Adrenal gland (tissue), 12 donors: ENCODE results near the gene SDK2. TPM values are rescaled to one million over a fixed set of nuclear protein-coding genes. Genes with fewer than 3 reads are reported as not detected.

Source experiments
- DNase-seq, 7 donors: peaks; one replicate each; pipeline ENCODE4 v3.0.0-alpha.2; 2019 to 2020
- H3K27ac ChIP-seq, 5 donors: fragments of 200-600 bp; sonication (generic) in 4 of 5; 1 replicate in 3 of 5; 2 replicates in 2 of 5; pipeline versions ENCODE4 v1.5.1 to v1.8.0; 2016 to 2020; ENCODE audit warnings: mild to moderate bottlenecking in 1 of 5
- H3K27me3 ChIP-seq: fragments of 200-600 bp; 2 replicates; pipeline ENCODE4 v1.8.0; 2021
- H3K36me3 ChIP-seq, 2 donors: fragments of 200-600 bp; replicated peaks in 1 of 2; 1 replicate in 1 of 2; 2 replicates in 1 of 2; pipeline versions ENCODE4 v1.5.1 to v1.8.0; 2018 to 2022
- H3K4me1 ChIP-seq, 2 donors: fragments of 200-600 bp; replicated peaks in 1 of 2; 1 replicate in 1 of 2; 2 replicates in 1 of 2; pipeline versions ENCODE4 v1.5.1 to v1.8.0; 2018 to 2021
- H3K4me3 ChIP-seq, 4 donors: fragments of 200-600 bp; sonication (generic) in 3 of 4; one replicate each; pipeline ENCODE4 v1.5.1; 2016 to 2018
- H3K9me3 ChIP-seq, 3 donors: fragments of 200-600 bp; sonication (generic) in 1 of 3; replicated peaks in 1 of 3; 1 replicate in 2 of 3; 2 replicates in 1 of 3; pipeline versions ENCODE4 v1.5.1 to v1.8.0; 2016 to 2021
- POLR2A ChIP-seq, 2 donors: fragments of 450-650 bp; IDR thresholded peaks; one replicate each; pipeline ENCODE4 v1.6.1; 2017; ENCODE audit warnings: antibody characterized with exemption in 2 of 2, mild to moderate bottlenecking in 2 of 2, moderate library complexity in 1 of 2
- WGBS, 4 donors: extraction: QIAGEN DNeasy Blood & Tissue Kit in 2 of 4; methylation state at CpG; one replicate each; pipeline versions ENCODE4 v1.1.5 to v1.1.7; 2013 to 2017; 5-methylcytosine and 5-hydroxymethylcytosine counted together
- intact Hi-C, 2 donors: fragments of 100-400 bp; cut with DNase I; formaldehyde crosslinking; loops; one replicate each; pipeline versions ENCODE4 v1.14.1 to v1.15.0; 2022 to 2023
- polyA plus RNA-seq, 3 donors: library from polyadenylated mRNA; stranded (reverse); fragments of 200-250 nt in 2 of 3; fragments of 350-450 nt in 1 of 3; fragmentation: Illumina TruSeq in 1 of 3; extraction: RNeasy Lipid Tissue Mini Kit (QIAGEN cat#74804) in 1 of 3; gene quantifications; one replicate each; pipeline ENCODE4 v1.2.3, GENCODE V29; 2013 to 2014
- total RNA-seq, 9 donors: library from RNA; depleted of rRNA in 4 of 9; stranded (reverse); fragments of >200 nt in 4 of 9; fragments of 120-200 nt in 1 of 9; fragmentation: NEBNext Ultra II Directional in 1 of 9; extraction: Animal tissue kit (Norgen Biotek cat#: 25700) in 1 of 9; gene quantifications; one replicate each; pipeline versions ENCODE4 v1.1.0 to v1.2.4, GENCODE V29; 2013 to 2023
- TF ChIP-seq, protein P1 (sequence below), 6 experiments: fragments of 450-650 bp in 4 of 6; fragments of 200-600 bp in 2 of 6; sonication (generic) in 1 of 6; IDR thresholded peaks; 1 replicate in 5 of 6; 2 replicates in 1 of 6; pipeline versions ENCODE4 v1.5.1 to v1.8.0; 2016 to 2021; ENCODE audit warnings: antibody characterized with exemption in 6 of 6, mild to moderate bottlenecking in 2 of 6, moderate library complexity in 1 of 6
- donor health status: healthy with polysubstance abuse.
- donor health status: Bipolar disorder and iron deficiency.
- donor health status: DM: yes; HTN: yes; CAD: no.
- donor health status: DM: no; HTN: no; CAD: no.
- donor health status: DM: no; HTN: no; CAD: no.
- donor health status: DM: yes; HTN: yes; CAD: no.

The SDK2 gene
- total and polyA plus RNA-seq, 12 donors = 0.27 to 2.1 (median 0.84) TPM

DNA sequence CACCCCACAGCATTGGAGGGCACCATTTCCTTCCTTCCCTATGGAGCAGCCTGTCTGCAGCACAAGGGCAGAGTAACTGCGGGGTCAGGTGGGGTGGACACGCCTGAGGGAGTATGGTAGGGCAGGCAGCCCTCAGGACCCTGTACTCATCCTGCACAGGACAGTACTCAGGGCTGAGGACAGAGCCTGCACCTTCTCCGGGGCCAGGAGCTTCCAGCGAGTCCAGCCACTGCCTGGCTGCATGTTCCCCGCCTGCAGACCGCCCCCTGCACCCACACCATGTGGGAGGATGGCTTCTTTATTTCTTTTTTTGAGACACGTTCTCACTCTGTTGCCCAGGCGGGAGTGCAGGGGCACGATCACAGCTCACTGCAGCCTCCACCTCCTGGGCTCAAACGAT, 284.9 kb downstream of the SDK2 start:
- intact Hi-C loops = no loop called here
- no peak for DNase-seq
- H3K27me3 ChIP-seq = no peaks in the 10 kb centered on the region
- no peak overlapping the region for H3K4me3 ChIP-seq
- no peaks in the 10 kb centered on the region for H3K36me3 ChIP-seq
- 61 to 87% (median 82%) methylated on average over 7 to 10 of the region's 10 CpGs for WGBS, 4 donors
- no peak for TF ChIP-seq POLR2A (IDR thresholded peaks at IDR 0.05)
- TF ChIP-seq, protein P1, sequence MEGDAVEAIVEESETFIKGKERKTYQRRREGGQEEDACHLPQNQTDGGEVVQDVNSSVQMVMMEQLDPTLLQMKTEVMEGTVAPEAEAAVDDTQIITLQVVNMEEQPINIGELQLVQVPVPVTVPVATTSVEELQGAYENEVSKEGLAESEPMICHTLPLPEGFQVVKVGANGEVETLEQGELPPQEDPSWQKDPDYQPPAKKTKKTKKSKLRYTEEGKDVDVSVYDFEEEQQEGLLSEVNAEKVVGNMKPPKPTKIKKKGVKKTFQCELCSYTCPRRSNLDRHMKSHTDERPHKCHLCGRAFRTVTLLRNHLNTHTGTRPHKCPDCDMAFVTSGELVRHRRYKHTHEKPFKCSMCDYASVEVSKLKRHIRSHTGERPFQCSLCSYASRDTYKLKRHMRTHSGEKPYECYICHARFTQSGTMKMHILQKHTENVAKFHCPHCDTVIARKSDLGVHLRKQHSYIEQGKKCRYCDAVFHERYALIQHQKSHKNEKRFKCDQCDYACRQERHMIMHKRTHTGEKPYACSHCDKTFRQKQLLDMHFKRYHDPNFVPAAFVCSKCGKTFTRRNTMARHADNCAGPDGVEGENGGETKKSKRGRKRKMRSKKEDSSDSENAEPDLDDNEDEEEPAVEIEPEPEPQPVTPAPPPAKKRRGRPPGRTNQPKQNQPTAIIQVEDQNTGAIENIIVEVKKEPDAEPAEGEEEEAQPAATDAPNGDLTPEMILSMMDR (IDR thresholded peaks at IDR 0.05) = no peak
- H3K9me3 ChIP-seq = no peaks in the 10 kb centered on the region
- H3K27ac ChIP-seq = peak overlapping the region in 1 of 5 donors; percentile 69
- H3K4me1 ChIP-seq = peaks cover 0 to 10% of the 10 kb centered on the region in 2 donors

- Histone ChIP-seq H3K36me3 (no peaks in the 10 kb centered on the region), H3K4me3 (no peak overlapping the region), H3K4me1 (peaks cover 0 to 10% of the 10 kb centered on the region in 2 donors), H3K27ac (peak overlapping the region in 1 of 5 donors; percentile 69), H3K27me3 (no peaks in the 10 kb centered on the region), H3K9me3 (no peaks in the 10 kb centered on the region)
- WGBS, 4 donors = 86 to 98% (median 90%) methylated on average over 8 to 9 of the region's 9 CpGs
- intact Hi-C loops = no loop called here
- no peak for DNase-seq
- TF ChIP-seq, protein P1 (IDR thresholded peaks at IDR 0.05) = no peak
- no peak for TF ChIP-seq POLR2A (IDR thresholded peaks at IDR 0.05)
Measured at GRCh38 chr17:73358668-73359067, 285.6 kb downstream of the SDK2 start.

GRCh38 chr17:73357981-73358380, 286.3 kb downstream of the SDK2 start:
- H3K27ac ChIP-seq = peak overlapping the region in 1 of 5 donors; percentile 69
- 90 to 91% (median 91%) methylated on average over 13 to 19 of the region's 19 CpGs; no CpG with 5 or more reads in 1 of the 4 donors for WGBS, 4 donors
- H3K27me3 ChIP-seq = no peaks in the 10 kb centered on the region
- peaks cover 0 to 10% of the 10 kb centered on the region in 2 donors for H3K4me1 ChIP-seq
- intact Hi-C loops = no loop called here
- no peak overlapping the region for H3K4me3 ChIP-seq
- no peaks in the 10 kb centered on the region for H3K9me3 ChIP-seq
- H3K36me3 ChIP-seq = no peaks in the 10 kb centered on the region
- DNase-seq = no peak
- TF ChIP-seq, protein P1 (IDR thresholded peaks at IDR 0.05) = no peak

DNA sequence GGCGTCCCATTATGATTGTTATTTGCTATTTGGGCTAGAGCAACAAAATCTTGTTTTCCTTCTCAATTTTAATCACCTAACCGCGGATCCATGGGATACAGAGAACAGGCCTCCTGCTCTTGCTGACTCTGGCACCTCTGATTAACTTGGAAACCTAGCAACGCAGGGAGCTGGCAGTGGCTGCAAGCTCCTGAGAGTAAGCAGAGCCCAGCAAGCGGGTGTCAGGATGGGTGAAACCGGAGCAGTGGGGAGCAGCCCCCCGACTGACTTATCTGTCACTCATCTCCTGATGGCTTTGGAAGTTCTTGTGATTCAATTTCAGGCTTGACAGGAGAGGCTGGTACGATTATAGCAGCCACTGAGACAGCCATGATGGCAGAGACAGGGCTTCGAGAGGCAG, 286.9 kb downstream of the SDK2 start:
- peaks cover 0 to 10% of the 10 kb centered on the region in 2 donors for H3K4me1 ChIP-seq
- DNase-seq = peak in 1 of 7 donors; percentile 92
- no peaks in the 10 kb centered on the region for H3K9me3 ChIP-seq
- H3K27me3 ChIP-seq = no peaks in the 10 kb centered on the region
- intact Hi-C loops = no loop called here
- H3K36me3 ChIP-seq = no peaks in the 10 kb centered on the region
- H3K27ac ChIP-seq = peak overlapping the region in 1 of 5 donors; percentile 69
- 69 to 91% (median 83%) methylated on average over 8 to 9 of the region's 9 CpGs for WGBS, 4 donors
- TF ChIP-seq POLR2A (IDR thresholded peaks at IDR 0.05) = no peak
- TF ChIP-seq, protein P1 (IDR thresholded peaks at IDR 0.05) = no peak
- no peak overlapping the region for H3K4me3 ChIP-seq
